OCI-LY7 (cell line): ENCODE measurements around the gene MYOM3. TPM values are rescaled to one million over a fixed set of nuclear protein-coding genes. Genes with fewer than 3 reads are reported as not detected.

ENCODE experiments used
- BruUV-seq: library from RNA; stranded (reverse); fragments of 400-500 nt; replicated peaks from 2 replicates; lab custom pipeline; 2021; lab: Mats Ljungman, UMichigan
- CTCF ChIA-PET: fragments of 300-600 bp; sonication (Branson Sonifier 250); formaldehyde crosslinking; loops from one replicate; lab custom pipeline; 2022; ENCODE audit warnings: antibody characterized with exemption; ENCODE audit not compliant: unreplicated experiment; lab: Charles Lee
- POLR2A ChIA-PET: fragments of 300-600 bp; sonication (Branson Sonifier 250); formaldehyde crosslinking; loops from one replicate; lab custom pipeline; 2022; ENCODE audit warnings: antibody characterized with exemption; lab: Charles Lee
- DNase-seq: peaks from one replicate; pipeline ENCODE4 v3.0.0-alpha.2; 2015; ENCODE audit warnings: low spot score
- H2AFZ ChIP-seq: fragments of 200-600 bp; sonication (generic), shearing (Covaris generic); 2 replicates; pipeline ENCODE4 v1.6.1; 2014; ENCODE audit warnings: mild to moderate bottlenecking, antibody characterized with exemption, low read length, moderate library complexity
- H3K27ac ChIP-seq: fragments of 200-600 bp; sonication (generic); 2 replicates; pipeline ENCODE4 v1.5.1; 2014; ENCODE audit warnings: mixed run types, low read depth, mild to moderate bottlenecking, moderate library complexity, low read length, inconsistent platforms; ENCODE audit not compliant: poor library complexity, severe bottlenecking
- H3K36me3 ChIP-seq: fragments of 200-600 bp; sonication (generic); 2 replicates; pipeline ENCODE4 v1.6.1; 2014; ENCODE audit warnings: mild to moderate bottlenecking, antibody characterized with exemption, low read length, moderate library complexity, mixed read lengths; ENCODE audit not compliant: insufficient read depth
- H3K4me1 ChIP-seq: fragments of 200-600 bp; sonication (generic); 2 replicates; pipeline ENCODE4 v1.5.1; 2014; ENCODE audit warnings: mild to moderate bottlenecking, low read length; ENCODE audit not compliant: insufficient read depth, poor library complexity, severe bottlenecking
- H3K4me2 ChIP-seq: fragments of 200-600 bp; sonication (generic); 2 replicates; pipeline ENCODE4 v1.6.1; 2014; ENCODE audit warnings: mild to moderate bottlenecking, low read length
- H3K4me3 ChIP-seq: fragments of 200-600 bp; sonication (generic); 2 replicates; pipeline ENCODE4 v1.5.1; 2014; ENCODE audit warnings: mild to moderate bottlenecking, low read depth, low read length; ENCODE audit not compliant: poor library complexity, severe bottlenecking
- H3K79me2 ChIP-seq: fragments of 200-600 bp; sonication (generic); 2 replicates; pipeline ENCODE4 v1.6.1; 2016; ENCODE audit warnings: low read depth, mild to moderate bottlenecking, low read length, moderate library complexity, mixed read lengths; ENCODE audit not compliant: insufficient read depth
- H3K9me2 ChIP-seq: fragments of 200-600 bp; sonication (generic); 2 replicates; pipeline ENCODE4 v1.6.1; 2016; ENCODE audit warnings: mild to moderate bottlenecking, low read length, mixed read lengths; ENCODE audit not compliant: insufficient read depth
- H3K9me3 ChIP-seq: fragments of 200-600 bp; sonication (generic); 2 replicates; pipeline ENCODE4 v1.6.1; 2014; ENCODE audit warnings: mild to moderate bottlenecking, mixed run types, low read length, mixed read lengths
- H4K20me1 ChIP-seq: fragments of 200-600 bp; sonication (generic); 2 replicates; pipeline ENCODE4 v1.6.1; 2014; ENCODE audit warnings: mild to moderate bottlenecking, antibody characterized with exemption, low read length, moderate library complexity, mixed read lengths; ENCODE audit not compliant: insufficient read depth
- CTCF ChIP-seq: fragments of 200-600 bp; sonication (generic); conservative IDR thresholded peaks from 2 replicates; pipeline ENCODE4 v1.5.1; 2014; ENCODE audit warnings: mild to moderate bottlenecking, antibody characterized with exemption, low read length, moderate library complexity, mixed read lengths
- EZH2phosphoT487 ChIP-seq: fragments of 200-600 bp; sonication (generic); IDR thresholded peaks from 2 replicates; pipeline ENCODE4 v1.6.1; 2018; ENCODE audit warnings: low read depth, borderline replicate concordance, mild to moderate bottlenecking, mixed run types, antibody characterized with exemption, low read length, moderate library complexity, mixed read lengths
- intact Hi-C: fragments of 100-400 bp; cut with micrococcal nuclease; formaldehyde crosslinking; loops from one replicate; pipeline ENCODE4 v1.10.0; 2022; ENCODE audit not compliant: unreplicated experiment
- total RNA-seq, 2 experiments: library from RNA; depleted of rRNA in 1 of 2; stranded (reverse); fragments of >200 nt in 1 of 2; shearing (Covaris generic) in 1 of 2; gene quantifications; 2 replicates each; pipeline ENCODE4 v1.2.3, GENCODE V29; 2014 to 2022

Gene MYOM3
- total RNA-seq, 2 experiments from 2014 or later: not detected

GRCh38 chr1:24069817-24070216, 42.1 kb downstream of the MYOM3 start:
- POLR2A ChIA-PET: no interaction called here
- H3K9me2 ChIP-seq: no peaks in the 10 kb centered on the region
- no peak overlapping the region for H2AFZ ChIP-seq
- H4K20me1 ChIP-seq: no peaks in the 10 kb centered on the region
- H3K79me2 ChIP-seq: no peaks in the 10 kb centered on the region
- no peak for TF ChIP-seq CTCF
- no peak for TF ChIP-seq EZH2phosphoT487
- CTCF ChIA-PET: interaction anchor here (0.6 to 1.3 kb wide), 2 partner anchors 12 to 323 kb away, joined by 3 to 4 read pairs; no protein-coding TSS in a partner anchor
- no peak overlapping the region for H3K27ac ChIP-seq
- peaks cover 8% of the 10 kb centered on the region for H3K4me1 ChIP-seq
- H3K4me2 ChIP-seq: no peak overlapping the region
- DNase-seq: no peak
- BruUV-seq: no TSS peak
- no peak overlapping the region for H3K4me3 ChIP-seq
- no peaks in the 10 kb centered on the region for H3K36me3 ChIP-seq
- H3K9me3 ChIP-seq: no peaks in the 10 kb centered on the region
- intact Hi-C loops: loop anchor here (1.0 to 2.0 kb wide), 2 partner anchors 43 to 130 kb away; partner anchors contain the start of gene MYOM3

GRCh38 chr1:24067978-24068377, 44.0 kb downstream of the MYOM3 start:
- DNase-seq: no peak
- ChIA-PET POLR2A (no interaction called here), CTCF (no interaction called here)
- H3K27ac ChIP-seq: no peak overlapping the region
- H2AFZ ChIP-seq: no peak overlapping the region
- H4K20me1 ChIP-seq: no peaks in the 10 kb centered on the region
- no peaks in the 10 kb centered on the region for H3K9me2 ChIP-seq
- intact Hi-C loops: no loop called here
- no peak overlapping the region for H3K4me2 ChIP-seq
- no peaks in the 10 kb centered on the region for H3K36me3 ChIP-seq
- H3K4me3 ChIP-seq: no peak overlapping the region
- TF ChIP-seq CTCF (no peak), EZH2phosphoT487 (no peak)
- H3K4me1 ChIP-seq: peaks cover 8% of the 10 kb centered on the region
- H3K79me2 ChIP-seq: no peaks in the 10 kb centered on the region
- BruUV-seq: no TSS peak
- H3K9me3 ChIP-seq: no peaks in the 10 kb centered on the region

- POLR2A ChIA-PET: interaction anchor here (0.5 to 0.7 kb wide), 2 partner anchors 17 to 28 kb away, joined by 3 read pairs; no protein-coding TSS in a partner anchor
- H3K27ac ChIP-seq: no peak overlapping the region
- H3K9me2 ChIP-seq: no peaks in the 10 kb centered on the region
- no peak overlapping the region for H3K4me2 ChIP-seq
- H3K4me3 ChIP-seq: no peak overlapping the region
- no peak overlapping the region for H2AFZ ChIP-seq
- intact Hi-C loops: no loop called here
- H4K20me1 ChIP-seq: no peaks in the 10 kb centered on the region
- H3K79me2 ChIP-seq: no peaks in the 10 kb centered on the region
- CTCF ChIA-PET: no interaction called here
- H3K36me3 ChIP-seq: no peaks in the 10 kb centered on the region
- no peaks in the 10 kb centered on the region for H3K9me3 ChIP-seq
- no peak for TF ChIP-seq EZH2phosphoT487
- TF ChIP-seq CTCF: no peak
- peaks cover 4% of the 10 kb centered on the region for H3K4me1 ChIP-seq
- DNase-seq: no peak
- BruUV-seq: no TSS peak
These were observed 46.6 kb downstream of the MYOM3 start for GRCh38 chr1:24065304-24065703.
